ENCODE data around the gene NECAB2.

The NECAB2 gene

GRCh38 chr16:84040226-84040822, 72.3 kb downstream of the NECAB2 start:
- H3K9me3 Mint-ChIP-seq = peaks cover 4% of the 10 kb centered on the region
- no peak overlapping the region for H3K4me3 Mint-ChIP-seq
- ATAC-seq = no peak

DNA sequence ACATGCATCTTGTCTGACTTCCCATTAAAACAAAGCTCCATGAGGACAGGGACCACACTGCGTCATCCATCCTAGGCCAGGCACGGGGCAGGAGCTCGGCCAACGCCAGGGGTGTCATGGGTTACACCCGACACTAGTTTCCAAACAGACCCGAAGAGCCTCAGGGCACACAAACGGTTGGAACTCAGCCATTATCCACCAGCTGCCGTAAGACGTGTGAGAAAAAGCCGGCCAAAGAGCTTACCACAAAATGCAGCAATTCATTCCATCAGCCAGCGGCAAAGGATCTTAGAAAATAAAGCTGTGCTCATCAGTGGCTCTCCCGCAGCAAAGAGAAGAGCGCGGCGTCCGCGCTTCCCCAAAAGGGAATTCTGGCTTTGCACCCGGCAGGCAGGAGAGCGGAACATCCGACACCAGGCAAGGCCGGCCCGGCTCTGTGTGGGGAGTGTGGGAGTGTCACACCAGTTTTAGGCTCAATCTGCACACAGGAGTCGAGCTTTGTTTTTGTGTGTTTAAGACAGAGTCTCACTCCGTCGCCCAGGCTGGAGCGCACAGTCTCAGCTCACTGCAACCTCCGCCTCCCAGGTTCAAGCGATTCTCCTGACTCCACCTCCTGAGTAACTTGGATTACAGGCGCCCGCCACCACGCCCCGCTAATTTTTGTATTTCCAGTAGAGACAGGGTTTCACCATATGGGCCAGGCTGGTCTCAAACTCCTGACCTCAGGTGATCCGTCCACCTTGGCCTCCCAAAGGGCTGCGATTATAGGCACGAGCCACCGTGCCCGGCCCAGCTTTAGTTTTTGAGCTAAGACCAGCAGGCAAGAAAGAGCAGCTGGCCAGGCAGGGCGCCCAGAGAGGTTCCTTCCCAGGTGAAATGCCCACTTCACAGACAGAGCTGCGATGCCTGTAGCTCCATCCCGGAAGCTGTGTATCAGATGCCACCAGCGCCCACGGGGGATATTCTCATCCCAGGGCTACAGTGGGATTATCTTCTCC, 73.1 kb downstream of the NECAB2 start:
- ATAC-seq (no peak), DNase-seq (no peak)
- Mint-ChIP-seq H3K4me3 (no peak overlapping the region), H3K27me3 (peaks cover 37% of the 10 kb centered on the region), H3K4me1 (peaks cover 2% of the 10 kb centered on the region), H3K36me3 (ENCODE audit: low read depth) (no peaks in the 10 kb centered on the region), H3K27ac (no peak overlapping the region), H3K9me3 (peaks cover under 1% of the 10 kb centered on the region)

More at GRCh38 chr16:84040226-84040822, 72.3 kb downstream of the NECAB2 start:
- Mint-ChIP-seq H3K4me1 (peaks cover 2% of the 10 kb centered on the region), H3K36me3 (ENCODE audit: low read depth) (no peaks in the 10 kb centered on the region), H3K27me3 (peaks cover 41% of the 10 kb centered on the region), H3K27ac (no peak overlapping the region)
- DNase-seq = no peak

GRCh38 chr16:84041881-84042280, 73.8 kb downstream of the NECAB2 start:
- Mint-ChIP-seq H3K36me3 (ENCODE audit: low read depth) (no peaks in the 10 kb centered on the region), H3K27ac (no peak overlapping the region), H3K9me3 (no peaks in the 10 kb centered on the region)

GRCh38 chr16:84042308-84042878, 74.3 kb downstream of the NECAB2 start, which contains the start of gene SLC38A8:
SLC38A8 (minus strand) TSS chr16:84042795; CDS start chr16:84042157, 638 bp downstream.
- Mint-ChIP-seq H3K36me3 (ENCODE audit: low read depth) (no peaks in the 10 kb centered on the region), H3K27me3 (peaks cover 34% of the 10 kb centered on the region)

More at GRCh38 chr16:84041881-84042280, 73.8 kb downstream of the NECAB2 start:
- ATAC-seq = no peak
- Mint-ChIP-seq H3K27me3 (peaks cover 34% of the 10 kb centered on the region), H3K4me1 (peaks cover 2% of the 10 kb centered on the region), H3K4me3 (no peak overlapping the region)
- no peak for DNase-seq

DNA sequence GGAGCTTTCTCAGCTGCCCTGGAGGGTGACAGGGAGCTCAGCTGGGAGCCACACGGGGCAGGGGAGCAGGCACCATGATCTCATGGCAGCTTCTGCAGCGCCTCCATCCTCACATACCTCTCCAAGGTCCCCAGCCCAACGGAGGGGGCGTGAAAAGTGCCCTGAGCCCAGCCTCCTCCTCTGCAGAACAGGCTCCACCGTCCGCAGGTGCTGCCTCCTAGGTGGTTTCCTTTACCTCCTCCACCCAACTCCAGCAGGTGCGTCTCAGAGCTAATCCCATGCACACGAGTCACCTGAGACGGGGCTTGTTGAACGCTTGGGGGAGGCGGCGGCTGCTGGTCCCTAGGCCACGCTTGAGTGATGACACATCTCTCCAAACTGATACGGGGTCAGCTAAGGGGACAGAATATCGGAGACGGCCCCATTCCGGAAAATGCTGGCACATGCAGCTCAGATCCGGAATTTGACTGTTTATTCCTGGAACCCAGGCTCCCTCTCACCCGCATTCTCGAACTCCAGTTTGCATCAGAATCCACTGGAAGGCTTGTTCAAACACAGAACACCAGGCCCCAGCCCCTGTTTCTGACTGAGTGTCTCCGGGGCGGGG, 74.9 kb downstream of the NECAB2 start:
- no peaks in the 10 kb centered on the region for H3K9me3 Mint-ChIP-seq
- no peak for ATAC-seq
- no peak for DNase-seq
- H3K27me3 Mint-ChIP-seq = peaks cover 34% of the 10 kb centered on the region
- no peaks in the 10 kb centered on the region for H3K36me3 Mint-ChIP-seq (ENCODE audit: low read depth)
- no peak overlapping the region for H3K27ac Mint-ChIP-seq
- H3K4me1 Mint-ChIP-seq = peaks cover 2% of the 10 kb centered on the region
- no peak overlapping the region for H3K4me3 Mint-ChIP-seq

More at GRCh38 chr16:84042308-84042878, 74.3 kb downstream of the NECAB2 start, which contains the start of gene SLC38A8:
- ATAC-seq (no peak), DNase-seq (no peak)
- H3K9me3 Mint-ChIP-seq = no peaks in the 10 kb centered on the region
- peaks cover 2% of the 10 kb centered on the region for H3K4me1 Mint-ChIP-seq
- H3K27ac Mint-ChIP-seq = no peak within 1 kb of the TSS
- no peak within 1 kb of the TSS for H3K4me3 Mint-ChIP-seq

DNA sequence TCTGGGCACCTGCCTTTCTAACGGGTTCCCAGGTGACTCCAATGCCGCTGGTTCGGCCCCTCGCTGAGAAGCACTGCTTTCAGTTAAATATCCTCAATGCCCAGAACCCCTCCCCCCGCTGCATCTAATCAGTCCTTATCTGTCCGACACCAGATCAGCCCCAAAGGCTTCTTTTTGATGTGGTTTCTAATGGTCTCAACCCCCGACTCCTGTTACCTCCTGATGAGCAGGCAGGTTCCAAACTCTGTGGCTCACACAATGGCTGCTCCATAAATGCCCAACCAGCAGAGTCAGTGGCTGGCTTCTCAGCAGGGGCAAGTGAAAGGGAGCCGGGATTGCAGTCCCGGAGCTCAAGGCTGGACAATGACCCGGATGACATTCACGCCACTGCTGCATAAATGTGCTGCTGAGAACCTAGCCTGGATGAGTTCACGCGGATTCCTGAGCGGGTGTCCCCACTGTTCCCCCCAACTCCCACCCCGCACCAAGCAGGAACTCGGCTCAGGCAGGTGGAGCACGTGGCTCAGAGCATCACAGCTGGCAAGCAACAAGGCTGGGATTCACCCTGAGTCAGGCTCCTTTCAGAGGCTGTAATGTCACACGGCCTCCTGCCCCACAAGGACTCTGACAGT, 75.6 kb downstream of the NECAB2 start:
- no peak overlapping the region for H3K27ac Mint-ChIP-seq
- DNase-seq (no peak), ATAC-seq (peak; percentile 41)

GRCh38 chr16:84044118-84044488, 76.1 kb downstream of the NECAB2 start:
- Mint-ChIP-seq H3K27me3 (peaks cover 32% of the 10 kb centered on the region), H3K9me3 (no peaks in the 10 kb centered on the region), H3K4me1 (peaks cover 2% of the 10 kb centered on the region), H3K27ac (no peak overlapping the region), H3K4me3 (no peak overlapping the region), H3K36me3 (ENCODE audit: low read depth) (no peaks in the 10 kb centered on the region)
- peak; percentile 22 for ATAC-seq
- peak; percentile 16 for DNase-seq

More for the DNA sequence above, 75.6 kb downstream of the NECAB2 start:
- Mint-ChIP-seq H3K4me3 (no peak overlapping the region), H3K36me3 (ENCODE audit: low read depth) (no peaks in the 10 kb centered on the region), H3K27me3 (peaks cover 34% of the 10 kb centered on the region), H3K9me3 (no peaks in the 10 kb centered on the region), H3K4me1 (peaks cover 2% of the 10 kb centered on the region)

DNA sequence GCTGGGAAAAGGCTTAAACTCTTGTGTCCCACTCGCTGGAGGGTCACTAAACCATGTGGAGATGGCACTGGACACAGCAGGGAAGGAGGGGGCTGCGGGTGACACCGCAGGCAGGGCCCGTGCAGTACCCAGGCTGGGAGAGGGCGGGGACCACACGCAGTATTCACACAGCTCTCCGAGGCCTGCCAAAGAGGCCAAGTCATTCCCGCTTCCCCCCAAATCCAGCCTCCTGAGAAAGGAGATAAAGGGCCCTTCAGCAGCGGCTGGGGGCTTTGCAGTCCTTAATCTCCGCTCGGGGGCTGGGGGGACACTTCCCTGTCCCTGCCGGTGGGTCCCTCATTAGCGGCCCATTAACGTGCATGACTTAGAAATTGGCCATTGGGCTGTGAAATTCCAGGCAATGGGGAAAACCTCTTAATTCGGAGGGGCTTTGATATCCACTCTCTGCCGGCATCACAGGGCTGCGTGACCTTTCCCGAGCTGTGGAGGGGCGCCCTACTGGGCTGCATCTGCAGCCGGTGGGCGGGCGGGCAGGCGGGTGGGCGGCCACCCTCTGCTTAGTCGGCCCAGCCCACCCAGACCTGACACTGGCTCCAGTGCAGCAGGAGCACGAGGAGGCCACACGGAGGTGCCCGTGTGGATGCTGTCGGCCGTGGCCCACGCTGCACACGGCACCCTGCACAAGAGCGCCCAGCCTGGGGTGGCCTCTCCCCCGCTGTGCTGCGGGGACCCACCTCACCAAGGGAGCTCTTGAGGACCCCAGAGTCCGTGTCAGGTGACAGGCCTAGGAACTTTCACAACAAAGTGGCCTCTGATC, 77.2 kb downstream of the NECAB2 start:
- no peak for ATAC-seq
- Mint-ChIP-seq H3K27ac (no peak overlapping the region), H3K4me1 (peaks cover 2% of the 10 kb centered on the region)

GRCh38 chr16:84045818-84046470, 77.9 kb downstream of the NECAB2 start:
- peaks cover 2% of the 10 kb centered on the region for H3K4me1 Mint-ChIP-seq
- no peaks in the 10 kb centered on the region for H3K36me3 Mint-ChIP-seq (ENCODE audit: low read depth)
- ATAC-seq (no peak), DNase-seq (no peak)
- H3K27me3 Mint-ChIP-seq = peaks cover 23% of the 10 kb centered on the region
- H3K27ac Mint-ChIP-seq = no peak overlapping the region
- no peaks in the 10 kb centered on the region for H3K9me3 Mint-ChIP-seq
- H3K4me3 Mint-ChIP-seq = no peak overlapping the region

More for the DNA sequence above, 77.2 kb downstream of the NECAB2 start:
- Mint-ChIP-seq H3K27me3 (peaks cover 28% of the 10 kb centered on the region), H3K9me3 (no peaks in the 10 kb centered on the region), H3K4me3 (no peak overlapping the region), H3K36me3 (ENCODE audit: low read depth) (no peaks in the 10 kb centered on the region)
- DNase-seq = no peak

- Mint-ChIP-seq H3K27ac (no peak overlapping the region), H3K36me3 (ENCODE audit: low read depth) (no peaks in the 10 kb centered on the region), H3K4me1 (peaks cover 2% of the 10 kb centered on the region), H3K27me3 (peaks cover 19% of the 10 kb centered on the region), H3K4me3 (no peak overlapping the region), H3K9me3 (no peaks in the 10 kb centered on the region)
- no peak for DNase-seq
- no peak for ATAC-seq
Observed at GRCh38 chr16:84047206-84047605, 79.2 kb downstream of the NECAB2 start.

GRCh38 chr16:84047626-84048025, 79.6 kb downstream of the NECAB2 start:
- H3K4me3 Mint-ChIP-seq = no peak overlapping the region
- peaks cover 3% of the 10 kb centered on the region for H3K36me3 Mint-ChIP-seq (ENCODE audit: low read depth)
- H3K9me3 Mint-ChIP-seq = no peaks in the 10 kb centered on the region
- DNase-seq = no peak
- no peak for ATAC-seq
- H3K27ac Mint-ChIP-seq = no peak overlapping the region
- H3K4me1 Mint-ChIP-seq = peaks cover 2% of the 10 kb centered on the region
- H3K27me3 Mint-ChIP-seq = peaks cover 19% of the 10 kb centered on the region

DNA sequence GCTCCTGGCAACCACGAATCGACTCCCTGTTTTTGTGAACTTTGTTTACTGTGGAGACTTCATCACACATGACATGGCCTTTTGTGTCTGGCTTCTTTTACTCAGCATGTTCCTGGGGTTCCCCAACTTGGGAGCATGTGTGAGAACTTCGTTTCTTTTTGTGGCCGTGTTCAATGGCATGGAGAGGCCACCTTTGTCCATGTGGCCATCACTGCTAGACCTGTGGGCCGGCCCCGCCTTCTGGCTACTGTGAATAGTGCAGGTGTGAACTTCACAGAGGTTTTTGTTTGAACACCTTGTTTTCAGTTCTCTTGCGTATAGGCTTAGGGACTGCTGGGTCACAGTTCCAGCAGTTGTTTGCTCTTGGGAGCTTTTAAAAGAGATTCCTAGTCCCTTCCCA, 80.2 kb downstream of the NECAB2 start:
- peaks cover 9% of the 10 kb centered on the region for H3K36me3 Mint-ChIP-seq (ENCODE audit: low read depth)
- DNase-seq (no peak), ATAC-seq (no peak)
- peaks cover 14% of the 10 kb centered on the region for H3K27me3 Mint-ChIP-seq
- H3K4me3 Mint-ChIP-seq = no peak overlapping the region
- peaks cover 2% of the 10 kb centered on the region for H3K4me1 Mint-ChIP-seq
- H3K9me3 Mint-ChIP-seq = no peaks in the 10 kb centered on the region
- H3K27ac Mint-ChIP-seq = no peak overlapping the region

- Mint-ChIP-seq H3K36me3 (ENCODE audit: low read depth) (peaks cover 14% of the 10 kb centered on the region), H3K27me3 (peaks cover 8% of the 10 kb centered on the region), H3K27ac (no peak overlapping the region), H3K4me1 (no peaks in the 10 kb centered on the region), H3K9me3 (no peaks in the 10 kb centered on the region), H3K4me3 (no peak overlapping the region)
- no peak for DNase-seq
- no peak for ATAC-seq
Observed at GRCh38 chr16:84048871-84049270, 80.8 kb downstream of the NECAB2 start.

Measured in activated naive CD8-positive, alpha-beta T cell treated with anti-CD3 and anti-CD28 coated beads, Interleukin-2, amount 50 U/mL, for 24 hours (primary cell).